ENCODE data around the gene NUAK1.
"Not testable (repeated sequence)": the region's sequence is repeated elsewhere in the genome, so short reads cannot be mapped to it uniquely, and the experiment has no call there.

Gene NUAK1

GRCh38 chr12:106146987-106147386 lies 8.2 kb upstream of the NUAK1 start:
- DNase-seq (ENCODE audit: low read depth), result no peak

GRCh38 chr12:106145539-106146447 lies 7.0 kb upstream of the NUAK1 start:
- no peak for DNase-seq (ENCODE audit: low read depth)

GRCh38 chr12:106144847-106145246 lies 6.1 kb upstream of the NUAK1 start:
- no peak for DNase-seq (ENCODE audit: low read depth)

- no peak for DNase-seq (ENCODE audit: low read depth)
Observed at GRCh38 chr12:106142591-106143261, 4.0 kb upstream of the NUAK1 start.

- DNase-seq (ENCODE audit: low read depth), result not testable (repeated sequence)
Observed at GRCh38 chr12:106141920-106142319, 3.2 kb upstream of the NUAK1 start.

- DNase-seq (ENCODE audit: low read depth), result no peak
Observed at GRCh38 chr12:106141452-106141851, 2.7 kb upstream of the NUAK1 start.

- DNase-seq (ENCODE audit: low read depth), result no peak
Observed at GRCh38 chr12:106141003-106141402, 2.2 kb upstream of the NUAK1 start.

GRCh38 chr12:106140223-106140986 lies 1.7 kb upstream of the NUAK1 start:
- no peak for DNase-seq (ENCODE audit: low read depth)

- no peak for DNase-seq (ENCODE audit: low read depth)
Observed at GRCh38 chr12:106139422-106140171, 843 bp upstream of the NUAK1 start.

GRCh38 chr12:106138357-106138632 lies 459 bp downstream of the NUAK1 start:
- no peak for DNase-seq (ENCODE audit: low read depth)

- no peak for DNase-seq (ENCODE audit: low read depth)
Observed at GRCh38 chr12:106137530-106138356, 1.0 kb downstream of the NUAK1 start.

GRCh38 chr12:106136263-106136662 lies 2.5 kb downstream of the NUAK1 start:
- no peak for DNase-seq (ENCODE audit: low read depth)

GRCh38 chr12:106135781-106136180 lies 3.0 kb downstream of the NUAK1 start:
- DNase-seq (ENCODE audit: low read depth), result no peak

- DNase-seq (ENCODE audit: low read depth), result no peak
Observed at GRCh38 chr12:106135075-106135474, 3.7 kb downstream of the NUAK1 start.

GRCh38 chr12:106134294-106134949 lies 4.3 kb downstream of the NUAK1 start:
- DNase-seq (ENCODE audit: low read depth), result no peak

GRCh38 chr12:106133136-106134087 lies 5.3 kb downstream of the NUAK1 start:
- no peak for DNase-seq (ENCODE audit: low read depth)

- DNase-seq (ENCODE audit: low read depth), result no peak
Observed at GRCh38 chr12:106132175-106133135, 6.3 kb downstream of the NUAK1 start.

- no peak for DNase-seq (ENCODE audit: low read depth)
Observed at GRCh38 chr12:106131676-106132075, 7.1 kb downstream of the NUAK1 start.

Data from T-helper 22 cell (primary cell).